ENCODE data around the gene NTM. TPM values are rescaled to one million over a fixed set of nuclear protein-coding genes. Genes with fewer than 3 reads are reported as not detected.

NTM gene
- total RNA-seq, 1 experiment from 2014 or later: not detected

DNA sequence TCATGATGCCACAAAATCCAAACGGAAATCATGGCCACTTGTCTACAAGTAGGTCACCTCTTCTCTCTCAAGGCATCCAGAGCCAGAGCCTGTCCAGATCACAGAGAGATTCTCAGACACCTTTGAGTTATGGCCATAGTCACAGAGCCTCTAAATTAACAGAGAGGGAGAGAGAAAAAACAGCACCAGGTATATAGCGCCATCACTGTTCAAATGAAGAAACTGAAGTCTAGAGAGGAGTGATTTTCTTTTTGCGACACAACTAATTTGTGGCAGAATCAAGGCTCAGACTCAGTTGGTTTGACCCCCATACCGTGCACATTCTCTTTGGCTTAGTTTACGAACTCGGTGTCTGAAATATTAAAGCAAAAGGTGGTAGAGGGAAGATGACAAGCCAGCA lies 512.9 kb downstream of the NTM start:
- Histone ChIP-seq H3K27ac (ENCODE audit: low read depth, low read length) (no peak overlapping the region), H3K4me3 (replicated peaks in 1 of 2; ENCODE audit: low read depth in 1 of 2, low read length in 2 of 2) (no peak overlapping the region), H3K9ac (ENCODE audit: low read length) (no peak overlapping the region), H3K9me3 (ENCODE audit: control insufficient read depth in 1 of 2, insufficient read depth in 1 of 2, low read depth in 1 of 2, low read length in 2 of 2) (peaks cover 0 to 18% of the 10 kb centered on the region in 2 experiments; a peak in 2 of 4 replicates), H3K4me1 (ENCODE audit: control insufficient read depth in 1 of 2, insufficient read depth in 2 of 2, low read length in 2 of 2) (no peaks in the 10 kb centered on the region), H3K27me3 (ENCODE audit: insufficient read depth, low read length) (no peaks in the 10 kb centered on the region), H2AFZ (ENCODE audit: low read depth, low read length, poor library complexity, severe bottlenecking) (no peak overlapping the region), H3K36me3 (ENCODE audit: control insufficient read depth in 1 of 2, insufficient read depth in 2 of 2, low read length in 2 of 2) (no peaks in the 10 kb centered on the region), H3K79me2 (ENCODE audit: insufficient read depth, low read length) (no peaks in the 10 kb centered on the region), H3K4me2 (ENCODE audit: low read length) (no peak overlapping the region), H4K20me1 (ENCODE audit: insufficient read depth) (no peaks in the 10 kb centered on the region), H3K9me2 (ENCODE audit: insufficient read depth) (no peaks in the 10 kb centered on the region)
- TF ChIP-seq EZH2phosphoT487 (IDR thresholded peaks at IDR 0.05; ENCODE audit: borderline replicate concordance) (no peak), EGR1 (IDR thresholded peaks at IDR 0.05; ENCODE audit: low read depth) (no peak), FOSL1 (IDR thresholded peaks at IDR 0.05; ENCODE audit: low read depth) (no peak), EZH2 (IDR thresholded peaks at IDR 0.05) (no peak), POLR2AphosphoS5 (IDR thresholded peaks at IDR 0.05; ENCODE audit: low read depth, low read length) (no peak), CEBPB (IDR thresholded peaks at IDR 0.05; ENCODE audit: low read depth) (no peak), SRF (IDR thresholded peaks at IDR 0.05; ENCODE audit: low read depth) (no peak), ZNF274 (IDR thresholded peaks at IDR 0.05; ENCODE audit: low read depth, low read length) (no peak), TCF7L2 (IDR thresholded peaks at IDR 0.05; ENCODE audit: borderline replicate concordance, extremely low read depth, insufficient read depth, insufficient read length) (no peak), SIN3A (IDR thresholded peaks at IDR 0.05; ENCODE audit: low read depth) (no peak), RAD21 (IDR thresholded peaks at IDR 0.05; ENCODE audit: low read depth) (no peak), ZFX (IDR thresholded peaks at IDR 0.05) (no peak), ELF1 (IDR thresholded peaks at IDR 0.05; ENCODE audit: borderline replicate concordance, low read depth) (no peak), JUND (IDR thresholded peaks at IDR 0.05) (no peak), SP1 (IDR thresholded peaks at IDR 0.05; ENCODE audit: low read depth) (no peak)
- TF ChIP-seq, protein P1, sequence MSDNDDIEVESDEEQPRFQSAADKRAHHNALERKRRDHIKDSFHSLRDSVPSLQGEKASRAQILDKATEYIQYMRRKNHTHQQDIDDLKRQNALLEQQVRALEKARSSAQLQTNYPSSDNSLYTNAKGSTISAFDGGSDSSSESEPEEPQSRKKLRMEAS (IDR thresholded peaks at IDR 0.05): no peak
- TF ChIP-seq, protein P2, sequence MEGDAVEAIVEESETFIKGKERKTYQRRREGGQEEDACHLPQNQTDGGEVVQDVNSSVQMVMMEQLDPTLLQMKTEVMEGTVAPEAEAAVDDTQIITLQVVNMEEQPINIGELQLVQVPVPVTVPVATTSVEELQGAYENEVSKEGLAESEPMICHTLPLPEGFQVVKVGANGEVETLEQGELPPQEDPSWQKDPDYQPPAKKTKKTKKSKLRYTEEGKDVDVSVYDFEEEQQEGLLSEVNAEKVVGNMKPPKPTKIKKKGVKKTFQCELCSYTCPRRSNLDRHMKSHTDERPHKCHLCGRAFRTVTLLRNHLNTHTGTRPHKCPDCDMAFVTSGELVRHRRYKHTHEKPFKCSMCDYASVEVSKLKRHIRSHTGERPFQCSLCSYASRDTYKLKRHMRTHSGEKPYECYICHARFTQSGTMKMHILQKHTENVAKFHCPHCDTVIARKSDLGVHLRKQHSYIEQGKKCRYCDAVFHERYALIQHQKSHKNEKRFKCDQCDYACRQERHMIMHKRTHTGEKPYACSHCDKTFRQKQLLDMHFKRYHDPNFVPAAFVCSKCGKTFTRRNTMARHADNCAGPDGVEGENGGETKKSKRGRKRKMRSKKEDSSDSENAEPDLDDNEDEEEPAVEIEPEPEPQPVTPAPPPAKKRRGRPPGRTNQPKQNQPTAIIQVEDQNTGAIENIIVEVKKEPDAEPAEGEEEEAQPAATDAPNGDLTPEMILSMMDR (IDR thresholded peaks at IDR 0.05 in 2 of 3, conservative IDR thresholded peaks at IDR 0.05 in 1 of 3; ENCODE audit: borderline replicate concordance in 1 of 3, insufficient read depth in 1 of 3, low read depth in 2 of 3, low read length in 2 of 3): no peak
- TF ChIP-seq, protein P3, sequence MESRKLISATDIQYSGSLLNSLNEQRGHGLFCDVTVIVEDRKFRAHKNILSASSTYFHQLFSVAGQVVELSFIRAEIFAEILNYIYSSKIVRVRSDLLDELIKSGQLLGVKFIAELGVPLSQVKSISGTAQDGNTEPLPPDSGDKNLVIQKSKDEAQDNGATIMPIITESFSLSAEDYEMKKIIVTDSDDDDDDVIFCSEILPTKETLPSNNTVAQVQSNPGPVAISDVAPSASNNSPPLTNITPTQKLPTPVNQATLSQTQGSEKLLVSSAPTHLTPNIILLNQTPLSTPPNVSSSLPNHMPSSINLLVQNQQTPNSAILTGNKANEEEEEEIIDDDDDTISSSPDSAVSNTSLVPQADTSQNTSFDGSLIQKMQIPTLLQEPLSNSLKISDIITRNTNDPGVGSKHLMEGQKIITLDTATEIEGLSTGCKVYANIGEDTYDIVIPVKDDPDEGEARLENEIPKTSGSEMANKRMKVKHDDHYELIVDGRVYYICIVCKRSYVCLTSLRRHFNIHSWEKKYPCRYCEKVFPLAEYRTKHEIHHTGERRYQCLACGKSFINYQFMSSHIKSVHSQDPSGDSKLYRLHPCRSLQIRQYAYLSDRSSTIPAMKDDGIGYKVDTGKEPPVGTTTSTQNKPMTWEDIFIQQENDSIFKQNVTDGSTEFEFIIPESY (IDR thresholded peaks at IDR 0.05; ENCODE audit: extremely low read depth, insufficient replicate concordance, low read length): no peak
- TF ChIP-seq, protein P4, sequence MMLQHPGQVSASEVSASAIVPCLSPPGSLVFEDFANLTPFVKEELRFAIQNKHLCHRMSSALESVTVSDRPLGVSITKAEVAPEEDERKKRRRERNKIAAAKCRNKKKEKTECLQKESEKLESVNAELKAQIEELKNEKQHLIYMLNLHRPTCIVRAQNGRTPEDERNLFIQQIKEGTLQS (IDR thresholded peaks at IDR 0.05): no peak
- RAD21 ChIA-PET (ENCODE audit: low non-redundant PET in 1 of 2, low total read pairs in 2 of 2, uncharacterized antibody in 2 of 2, unreplicated experiment in 2 of 2): no interaction called here
- POLR2A ChIA-PET: no interaction called here
- ATAC-seq (no peak), DNase-seq (ENCODE audit: low read depth, low spot score) (no peak)
- CTCF ChIA-PET: no interaction called here
- BruUV-seq (replicated peaks): no TSS peak
- intact Hi-C loops (cut with micrococcal nuclease): no loop called here

All from HCT116 (cell line).